ENCODE results near the gene SMAD5. TPM values are rescaled to one million over a fixed set of nuclear protein-coding genes. Genes with fewer than 3 reads are reported as not detected.

The SMAD5 gene
- total RNA-seq, 1 experiment from 2014 or later: 69.3 TPM

DNA sequence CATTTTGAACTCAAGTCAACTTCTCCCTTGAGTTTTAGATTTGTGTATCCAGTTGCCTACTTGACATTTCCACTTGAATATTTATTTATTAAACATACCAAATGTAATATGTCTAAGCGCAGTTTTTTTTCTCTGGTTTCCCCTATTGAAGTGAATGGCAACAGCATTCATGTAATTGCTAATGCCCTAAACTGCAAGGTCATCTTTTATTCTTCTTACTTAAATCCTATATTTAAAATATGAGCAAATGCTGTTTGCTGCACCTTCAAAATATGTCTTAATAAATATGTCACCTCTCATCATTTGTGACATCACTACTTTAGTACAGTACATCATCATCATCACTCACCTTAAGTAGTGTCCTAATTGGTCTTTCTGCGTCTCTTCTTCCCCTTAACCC is 22.4 kb downstream of the SMAD5 start:
- no peaks in the 10 kb centered on the region for H3K4me1 ChIP-seq (ENCODE audit: insufficient read depth, low read length)
- WGBS (ENCODE audit: extremely low coverage, insufficient read length, low lambda C conversion rate): no CpG with 5 or more reads among the region's 2 CpGs
- H3K18ac ChIP-seq (ENCODE audit: insufficient read length, low read depth, low read length): no peak overlapping the region
- no peak overlapping the region for H2BK20ac ChIP-seq (ENCODE audit: low read depth, low read length, poor library complexity, severe bottlenecking)
- no peak overlapping the region for H2BK15ac ChIP-seq (ENCODE audit: low read depth, low read length)
- no peak overlapping the region for H3K9ac ChIP-seq (ENCODE audit: extremely low read depth, insufficient read length, low read length)
- no peak overlapping the region for H3K4ac ChIP-seq (ENCODE audit: low read depth, low read length)
- no peak overlapping the region for H3K4me2 ChIP-seq (ENCODE audit: insufficient read depth, insufficient read length, low read length)
- no peak overlapping the region for H3K23ac ChIP-seq (ENCODE audit: insufficient read length, low read depth, low read length)
- H2BK120ac ChIP-seq (ENCODE audit: low read depth, low read length, poor library complexity, severe bottlenecking): no peak overlapping the region
- Mint-ChIP-seq H3K4me1 (peaks cover under 1 to 4% of the 10 kb centered on the region in 2 experiments), H3K36me3 (ENCODE audit: insufficient read depth in 1 of 3, low read depth in 3 of 3) (peaks cover 37 to 52% (median 51%) of the 10 kb centered on the region in 3 experiments), H3K4me3 (no peak overlapping the region), H3K27me3 (ENCODE audit: low read depth) (no peaks in the 10 kb centered on the region), H3K9me3 (peaks cover 3 to 4% of the 10 kb centered on the region in 2 experiments; a peak in 3 of 5 replicates), H3K27ac (no peak overlapping the region)
- no peak overlapping the region for H2AFZ ChIP-seq (ENCODE audit: low read length)
- DNase-seq: no peak
- H2BK5ac ChIP-seq (ENCODE audit: insufficient read length, low read length): no peak overlapping the region
- H3K27me3 ChIP-seq (ENCODE audit: insufficient read depth, low read length): no peaks in the 10 kb centered on the region
- no peaks in the 10 kb centered on the region for H3K9me3 ChIP-seq (ENCODE audit: control insufficient read depth, low read depth, low read length)
- H2AK5ac ChIP-seq (ENCODE audit: insufficient read length, low read length): no peak overlapping the region
- H3K23me2 ChIP-seq (ENCODE audit: insufficient read length, low read depth, low read length, poor library complexity, severe bottlenecking): no peaks in the 10 kb centered on the region
- H3K79me2 ChIP-seq (ENCODE audit: insufficient read depth, low read length): peaks cover 1% of the 10 kb centered on the region; the same call in 1 of the 2 replicates
- H4K20me1 ChIP-seq (ENCODE audit: control insufficient read depth, insufficient read depth, insufficient read length): no peaks in the 10 kb centered on the region
- H3K14ac ChIP-seq (ENCODE audit: insufficient read depth, low read length): no peak overlapping the region
- no peak overlapping the region for H2BK12ac ChIP-seq (ENCODE audit: insufficient read length, low read depth, low read length)
- H3T11ph ChIP-seq (ENCODE audit: low read length): no peak overlapping the region
- no peak overlapping the region for H4K8ac ChIP-seq (replicated peaks; ENCODE audit: insufficient read length, low read depth, low read length)
- H3K56ac ChIP-seq (ENCODE audit: insufficient read length, low read depth, low read length): no peak overlapping the region
- H4K5ac ChIP-seq (ENCODE audit: insufficient read length, low read depth, low read length): no peak overlapping the region
- peaks cover 7% of the 10 kb centered on the region for H3K79me1 ChIP-seq (ENCODE audit: insufficient read depth, low read depth, low read length, poor library complexity, severe bottlenecking)
- no peak overlapping the region for H4K91ac ChIP-seq (ENCODE audit: insufficient read length, low read depth, low read length)
- no peak overlapping the region for H3K27ac ChIP-seq (ENCODE audit: insufficient read length, low read depth, low read length)
- TF ChIP-seq, protein P1, sequence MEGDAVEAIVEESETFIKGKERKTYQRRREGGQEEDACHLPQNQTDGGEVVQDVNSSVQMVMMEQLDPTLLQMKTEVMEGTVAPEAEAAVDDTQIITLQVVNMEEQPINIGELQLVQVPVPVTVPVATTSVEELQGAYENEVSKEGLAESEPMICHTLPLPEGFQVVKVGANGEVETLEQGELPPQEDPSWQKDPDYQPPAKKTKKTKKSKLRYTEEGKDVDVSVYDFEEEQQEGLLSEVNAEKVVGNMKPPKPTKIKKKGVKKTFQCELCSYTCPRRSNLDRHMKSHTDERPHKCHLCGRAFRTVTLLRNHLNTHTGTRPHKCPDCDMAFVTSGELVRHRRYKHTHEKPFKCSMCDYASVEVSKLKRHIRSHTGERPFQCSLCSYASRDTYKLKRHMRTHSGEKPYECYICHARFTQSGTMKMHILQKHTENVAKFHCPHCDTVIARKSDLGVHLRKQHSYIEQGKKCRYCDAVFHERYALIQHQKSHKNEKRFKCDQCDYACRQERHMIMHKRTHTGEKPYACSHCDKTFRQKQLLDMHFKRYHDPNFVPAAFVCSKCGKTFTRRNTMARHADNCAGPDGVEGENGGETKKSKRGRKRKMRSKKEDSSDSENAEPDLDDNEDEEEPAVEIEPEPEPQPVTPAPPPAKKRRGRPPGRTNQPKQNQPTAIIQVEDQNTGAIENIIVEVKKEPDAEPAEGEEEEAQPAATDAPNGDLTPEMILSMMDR (conservative IDR thresholded peaks at IDR 0.05): no peak

Measured in H9 (cell line).